Measurements from ENCODE around the gene TMEM94. TPM values are rescaled to one million over a fixed set of nuclear protein-coding genes. Genes with fewer than 3 reads are reported as not detected.

TMEM94 gene
- total and polyA plus RNA-seq, 9 of the 15 experiments (the other 6 are each of a cell fraction or from before 2014, with no cell fraction given) = 0.35 to 48.1 (median 14.4) TPM

DNA sequence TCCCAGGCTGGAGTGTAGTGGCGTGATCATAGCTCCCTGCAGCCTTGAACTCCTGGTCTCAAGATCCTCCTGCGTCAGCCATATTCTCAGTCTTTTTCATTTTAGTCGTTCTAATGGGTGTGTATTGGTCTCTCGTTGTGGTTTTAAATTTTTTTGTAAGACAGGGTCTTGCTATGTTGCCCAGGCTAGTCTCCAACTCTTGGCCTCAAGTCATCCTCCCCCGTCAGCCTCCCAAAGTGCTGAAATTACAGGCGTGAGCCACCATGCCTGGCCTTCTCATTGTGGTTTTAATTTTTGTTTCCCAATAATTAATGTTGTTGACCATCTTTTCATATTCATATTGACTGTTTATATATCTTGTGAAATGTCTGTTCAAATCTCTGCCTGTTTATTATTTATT lies 8.6 kb downstream of the TMEM94 start:
- no peaks in the 10 kb centered on the region for H3K79me2 ChIP-seq (ENCODE audit: control insufficient read depth, insufficient read depth, low read length)
- ATAC-seq (no peak), DNase-seq (ENCODE audit: extremely low read depth in 1 of 4, low spot score in 3 of 4) (no peak), FAIRE-seq (no peak)
- no peaks in the 10 kb centered on the region for H3K36me3 ChIP-seq (ENCODE audit: control insufficient read depth, insufficient read depth, low read length)
- TF ChIP-seq POLR2G (IDR thresholded peaks at IDR 0.05; ENCODE audit: low read depth, low read length) (no peak), ZNF121 (CRISPR knock-in tag; conservative IDR thresholded peaks at IDR 0.05) (peak; percentile 75), ZNF263 (CRISPR knock-in tag; IDR thresholded peaks at IDR 0.05; ENCODE audit: borderline replicate concordance) (no peak), TEAD2 (tag; IDR thresholded peaks at IDR 0.05) (no peak), BCOR (IDR thresholded peaks at IDR 0.05) (0 out of 2 replicates have a peak, but pooled peaks have one; percentile 15), ZBED1 (IDR thresholded peaks at IDR 0.05) (no peak), SOX6 (IDR thresholded peaks at IDR 0.05) (no peak)
- TF ChIP-seq, protein P1, sequence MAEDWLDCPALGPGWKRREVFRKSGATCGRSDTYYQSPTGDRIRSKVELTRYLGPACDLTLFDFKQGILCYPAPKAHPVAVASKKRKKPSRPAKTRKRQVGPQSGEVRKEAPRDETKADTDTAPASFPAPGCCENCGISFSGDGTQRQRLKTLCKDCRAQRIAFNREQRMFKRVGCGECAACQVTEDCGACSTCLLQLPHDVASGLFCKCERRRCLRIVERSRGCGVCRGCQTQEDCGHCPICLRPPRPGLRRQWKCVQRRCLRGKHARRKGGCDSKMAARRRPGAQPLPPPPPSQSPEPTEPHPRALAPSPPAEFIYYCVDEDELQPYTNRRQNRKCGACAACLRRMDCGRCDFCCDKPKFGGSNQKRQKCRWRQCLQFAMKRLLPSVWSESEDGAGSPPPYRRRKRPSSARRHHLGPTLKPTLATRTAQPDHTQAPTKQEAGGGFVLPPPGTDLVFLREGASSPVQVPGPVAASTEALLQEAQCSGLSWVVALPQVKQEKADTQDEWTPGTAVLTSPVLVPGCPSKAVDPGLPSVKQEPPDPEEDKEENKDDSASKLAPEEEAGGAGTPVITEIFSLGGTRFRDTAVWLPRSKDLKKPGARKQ (CRISPR knock-in tag; IDR thresholded peaks at IDR 0.05) = no peak
- TF ChIP-seq, protein P2, sequence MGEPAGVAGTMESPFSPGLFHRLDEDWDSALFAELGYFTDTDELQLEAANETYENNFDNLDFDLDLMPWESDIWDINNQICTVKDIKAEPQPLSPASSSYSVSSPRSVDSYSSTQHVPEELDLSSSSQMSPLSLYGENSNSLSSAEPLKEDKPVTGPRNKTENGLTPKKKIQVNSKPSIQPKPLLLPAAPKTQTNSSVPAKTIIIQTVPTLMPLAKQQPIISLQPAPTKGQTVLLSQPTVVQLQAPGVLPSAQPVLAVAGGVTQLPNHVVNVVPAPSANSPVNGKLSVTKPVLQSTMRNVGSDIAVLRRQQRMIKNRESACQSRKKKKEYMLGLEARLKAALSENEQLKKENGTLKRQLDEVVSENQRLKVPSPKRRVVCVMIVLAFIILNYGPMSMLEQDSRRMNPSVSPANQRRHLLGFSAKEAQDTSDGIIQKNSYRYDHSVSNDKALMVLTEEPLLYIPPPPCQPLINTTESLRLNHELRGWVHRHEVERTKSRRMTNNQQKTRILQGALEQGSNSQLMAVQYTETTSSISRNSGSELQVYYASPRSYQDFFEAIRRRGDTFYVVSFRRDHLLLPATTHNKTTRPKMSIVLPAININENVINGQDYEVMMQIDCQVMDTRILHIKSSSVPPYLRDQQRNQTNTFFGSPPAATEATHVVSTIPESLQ (CRISPR knock-in tag; IDR thresholded peaks at IDR 0.05) = no peak
- TF ChIP-seq, protein P3, sequence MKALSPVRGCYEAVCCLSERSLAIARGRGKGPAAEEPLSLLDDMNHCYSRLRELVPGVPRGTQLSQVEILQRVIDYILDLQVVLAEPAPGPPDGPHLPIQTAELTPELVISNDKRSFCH (CRISPR knock-in tag; IDR thresholded peaks at IDR 0.05) = no peak
- TF ChIP-seq, protein P3 (tag; IDR thresholded peaks at IDR 0.05) = no peak
- 77% methylated on average over 6 of the region's 6 CpGs for WGBS (ENCODE audit: insufficient coverage, low coverage, missing lambda C conversion rate)
- no peak overlapping the region for H3K27ac ChIP-seq (ENCODE audit: extremely low read depth, low read depth, low read length)
- no peaks in the 10 kb centered on the region for H3K9me3 ChIP-seq (replicated peaks; ENCODE audit: control insufficient read depth, insufficient read depth, low read depth, low read length)
- no peak overlapping the region for H2AFZ ChIP-seq (ENCODE audit: low read depth, low read length)
- ChIA-PET POLR2A (interaction anchor here (0.7 to 1.9 kb wide), 4 partner anchors 9 to 718 kb away, joined by 3 to 7 read pairs (median 3); partner anchors contain the start of gene TMEM94), CTCF (ENCODE audit: low intra/inter-chr PET ratio) (no interaction called here)
- no peaks in the 10 kb centered on the region for H4K20me1 ChIP-seq (replicated peaks; ENCODE audit: control insufficient read depth, insufficient read depth, low read length)
- BruUV-seq (replicated peaks) = no TSS peak
- no peak overlapping the region for H3K4me3 ChIP-seq
- no peaks in the 10 kb centered on the region; a peak in 1 of 5 replicates for H3K4me1 ChIP-seq (replicated peaks in 1 of 2; ENCODE audit: control insufficient read depth in 2 of 2, insufficient read depth in 2 of 2, low read length in 2 of 2)
- no peaks in the 10 kb centered on the region for H3K27me3 ChIP-seq (ENCODE audit: control insufficient read depth in 2 of 2, insufficient read depth in 2 of 2, low read length in 2 of 2)
- no peak overlapping the region for H3K9ac ChIP-seq (ENCODE audit: insufficient read depth in 1 of 2, low read depth in 2 of 2, low read length in 2 of 2)
- no peaks in the 10 kb centered on the region for H3K9me1 ChIP-seq (ENCODE audit: control insufficient read depth, insufficient read depth, low read length)
- intact Hi-C loops (cut with micrococcal nuclease) = no loop called here
- H3K4me2 ChIP-seq (ENCODE audit: insufficient read depth, low read length) = no peak overlapping the region
- in situ Hi-C loops (cut with MboI) = no loop called here
